ENCODE measurements around the gene CRKL. TPM values are rescaled to one million over a fixed set of nuclear protein-coding genes. Genes with fewer than 3 reads are reported as not detected.

CRKL gene
- total and polyA plus RNA-seq, 2 experiments from 2014 or later = 26.7 to 42.5 TPM

- no peaks in the 10 kb centered on the region for H4K20me1 ChIP-seq (ENCODE audit: insufficient read depth)
- in situ Hi-C loops (cut with MboI) = no loop called here
- peak; percentile 74 for DNase-seq
These were observed 62.1 kb downstream of the CRKL start for GRCh38 chr22:20979243-20979809.

DNA sequence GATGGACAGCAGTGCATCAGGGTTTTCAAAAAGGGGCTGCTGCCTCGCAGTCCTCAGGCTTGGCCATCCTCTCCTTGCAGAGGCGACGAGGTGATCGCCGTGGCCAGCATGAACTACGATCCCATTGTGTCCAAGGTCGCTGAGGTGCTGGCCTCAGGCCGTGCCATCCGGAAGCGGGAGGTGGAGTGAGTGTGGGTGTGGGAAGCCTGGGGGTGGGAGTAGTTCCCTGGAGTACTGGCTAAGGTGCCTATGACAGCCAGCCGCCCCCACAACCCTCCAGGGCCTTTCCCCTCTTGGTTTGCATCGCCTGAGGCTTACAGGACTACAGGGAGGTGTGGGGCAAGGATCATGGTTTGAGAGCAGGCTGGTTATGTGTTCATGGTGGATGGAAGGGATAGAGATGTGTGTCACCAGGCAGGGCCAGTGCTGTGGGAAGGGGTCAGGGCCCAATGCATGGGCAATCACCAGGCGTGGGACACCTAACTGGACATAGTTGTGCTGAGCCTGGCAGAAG is 62.8 kb downstream of the CRKL start:
- Histone ChIP-seq H3K79me2 (ENCODE audit: insufficient read depth) (peaks cover 32% of the 10 kb centered on the region), H3K9me3 (ENCODE audit: low read depth) (no peaks in the 10 kb centered on the region), H3K4me1 (ENCODE audit: insufficient read depth) (peaks cover 12% of the 10 kb centered on the region), H3F3A (ENCODE audit: insufficient read depth) (no peaks in the 10 kb centered on the region), H3K36me3 (ENCODE audit: low read depth) (no peaks in the 10 kb centered on the region; the same call in 1 of the 2 replicates), H4K20me1 (ENCODE audit: insufficient read depth) (no peaks in the 10 kb centered on the region), H3K4me3 (peak overlapping the region; percentile 17), H3K9ac (no peak overlapping the region), H3K27me3 (replicated peaks; ENCODE audit: insufficient read depth) (no peaks in the 10 kb centered on the region), H2AFZ (peak overlapping the region; percentile 51), H3K27ac (no peak overlapping the region), H3K9me2 (ENCODE audit: insufficient read depth) (no peaks in the 10 kb centered on the region), H3K4me2 (ENCODE audit: unreplicated experiment) (no peak overlapping the region)
- no peak for DNase-seq
- WGBS, 2 experiments (ENCODE audit: low coverage in 1 of 2, low lambda C conversion rate in 2 of 2, missing lambda C conversion rate in 2 of 2) = 27 to 29% methylated on average over 10 to 13 of the region's 13 CpGs
- in situ Hi-C loops (cut with MboI) = no loop called here
- TF ChIP-seq EZH2 (IDR thresholded peaks at IDR 0.05; ENCODE audit: insufficient read depth, poor library complexity, severe bottlenecking) = no peak
- no peak for TF ChIP-seq EZH2phosphoT487 (IDR thresholded peaks at IDR 0.05; ENCODE audit: insufficient read depth, low read depth)

More at GRCh38 chr22:20979243-20979809, 62.1 kb downstream of the CRKL start:
- H2AFZ ChIP-seq = peak overlapping the region; percentile 51
- H3K9me2 ChIP-seq (ENCODE audit: insufficient read depth) = no peaks in the 10 kb centered on the region
- H3K4me3 ChIP-seq = peak overlapping the region; percentile 17
- no peak overlapping the region for H3K9ac ChIP-seq
- H3K27me3 ChIP-seq (replicated peaks; ENCODE audit: insufficient read depth) = no peaks in the 10 kb centered on the region
- no peaks in the 10 kb centered on the region for H3F3A ChIP-seq (ENCODE audit: insufficient read depth)
- no peaks in the 10 kb centered on the region; the same call in 1 of the 2 replicates for H3K36me3 ChIP-seq (ENCODE audit: low read depth)
- H3K4me1 ChIP-seq (ENCODE audit: insufficient read depth) = peaks cover 12% of the 10 kb centered on the region
- H3K27ac ChIP-seq = no peak overlapping the region
- H3K79me2 ChIP-seq (ENCODE audit: insufficient read depth) = peaks cover 26% of the 10 kb centered on the region
- H3K9me3 ChIP-seq (ENCODE audit: low read depth) = no peaks in the 10 kb centered on the region
- peak overlapping the region; percentile 20 for H3K4me2 ChIP-seq (ENCODE audit: unreplicated experiment)
- no peak for TF ChIP-seq EZH2phosphoT487 (IDR thresholded peaks at IDR 0.05; ENCODE audit: insufficient read depth, low read depth)
- TF ChIP-seq EZH2 (IDR thresholded peaks at IDR 0.05; ENCODE audit: insufficient read depth, poor library complexity, severe bottlenecking) = no peak
- WGBS, 2 experiments (ENCODE audit: low coverage in 1 of 2, low lambda C conversion rate in 2 of 2, missing lambda C conversion rate in 2 of 2) = 10 to 14% methylated on average over 28 to 39 of the region's 39 CpGs

- Histone ChIP-seq H3K9me2 (ENCODE audit: insufficient read depth) (no peaks in the 10 kb centered on the region), H3K4me2 (ENCODE audit: unreplicated experiment) (no peak overlapping the region), H3K79me2 (ENCODE audit: insufficient read depth) (peaks cover 38% of the 10 kb centered on the region), H3K36me3 (ENCODE audit: low read depth) (no peaks in the 10 kb centered on the region; the same call in 1 of the 2 replicates), H3K4me1 (ENCODE audit: insufficient read depth) (peaks cover 12% of the 10 kb centered on the region), H3K27ac (no peak overlapping the region), H2AFZ (no peak overlapping the region), H3K9me3 (ENCODE audit: low read depth) (no peaks in the 10 kb centered on the region), H3K27me3 (replicated peaks; ENCODE audit: insufficient read depth) (no peaks in the 10 kb centered on the region), H3K9ac (no peak overlapping the region), H3K4me3 (no peak overlapping the region), H4K20me1 (ENCODE audit: insufficient read depth) (no peaks in the 10 kb centered on the region), H3F3A (ENCODE audit: insufficient read depth) (no peaks in the 10 kb centered on the region)
- WGBS, 2 experiments (ENCODE audit: low coverage in 1 of 2, low lambda C conversion rate in 2 of 2, missing lambda C conversion rate in 2 of 2) = 90 to 94% methylated on average over 4 of the region's 4 CpGs
- DNase-seq = no peak
- TF ChIP-seq EZH2phosphoT487 (IDR thresholded peaks at IDR 0.05; ENCODE audit: insufficient read depth, low read depth) = no peak
- TF ChIP-seq EZH2 (IDR thresholded peaks at IDR 0.05; ENCODE audit: insufficient read depth, poor library complexity, severe bottlenecking) = no peak
- in situ Hi-C loops (cut with MboI) = no loop called here
These were observed 63.3 kb downstream of the CRKL start for GRCh38 chr22:20980523-20980922.

DNA sequence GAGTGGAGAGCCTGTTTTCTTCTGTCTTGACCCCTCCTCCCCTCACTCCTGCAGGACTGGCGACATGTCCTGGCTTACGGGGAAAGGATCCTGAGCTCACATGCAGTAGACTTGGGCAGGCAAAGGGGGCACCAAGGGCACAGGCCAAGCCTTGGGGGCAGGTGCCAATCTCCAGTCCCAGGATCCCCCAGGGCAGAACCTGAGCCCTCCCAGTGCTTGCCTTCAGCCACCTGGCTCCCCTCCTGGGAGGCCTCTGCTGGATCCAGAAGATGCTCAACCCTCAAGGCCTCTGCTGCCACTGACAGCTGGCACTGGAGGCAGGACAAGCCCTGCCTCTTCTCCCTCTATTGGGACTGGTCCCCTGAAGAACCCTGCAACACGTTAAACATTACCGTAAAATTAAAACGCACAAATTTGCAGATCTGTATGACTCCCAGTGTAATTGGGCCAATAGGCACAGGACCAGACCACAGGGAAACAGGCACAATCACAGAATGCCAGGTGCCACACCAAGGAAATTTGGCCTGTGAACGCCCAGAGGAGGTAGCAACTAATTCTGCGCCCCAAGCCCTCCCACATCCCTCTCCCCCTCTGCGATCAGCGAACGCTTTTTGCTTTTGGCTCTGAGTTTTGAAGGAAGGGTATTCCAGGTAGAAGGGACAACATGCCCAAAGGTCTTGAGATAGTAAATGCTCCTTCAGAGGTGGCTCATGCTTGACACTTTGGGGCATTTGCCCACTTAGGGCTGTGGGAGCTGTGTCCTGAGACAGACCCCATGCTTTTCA is 63.9 kb downstream of the CRKL start:
- Histone ChIP-seq H3K9ac (peak overlapping the region; percentile 94), H3K79me2 (ENCODE audit: insufficient read depth) (peaks cover 39% of the 10 kb centered on the region), H3K36me3 (ENCODE audit: low read depth) (no peaks in the 10 kb centered on the region; the same call in 1 of the 2 replicates), H2AFZ (peak overlapping the region; percentile 90), H3K4me1 (ENCODE audit: insufficient read depth) (peaks cover 12% of the 10 kb centered on the region), H3F3A (ENCODE audit: insufficient read depth) (no peaks in the 10 kb centered on the region), H3K9me2 (ENCODE audit: insufficient read depth) (no peaks in the 10 kb centered on the region), H3K4me2 (ENCODE audit: unreplicated experiment) (peak overlapping the region; percentile 89), H3K9me3 (ENCODE audit: low read depth) (no peaks in the 10 kb centered on the region), H3K27me3 (replicated peaks; ENCODE audit: insufficient read depth) (no peaks in the 10 kb centered on the region), H4K20me1 (ENCODE audit: insufficient read depth) (no peaks in the 10 kb centered on the region), H3K4me3 (peak overlapping the region; percentile 87), H3K27ac (peak overlapping the region; percentile 73)
- WGBS, 2 experiments (ENCODE audit: low coverage in 1 of 2, low lambda C conversion rate in 2 of 2, missing lambda C conversion rate in 2 of 2) = 60 to 64% methylated on average over 10 of the region's 10 CpGs
- DNase-seq = no peak
- TF ChIP-seq EZH2phosphoT487 (IDR thresholded peaks at IDR 0.05; ENCODE audit: insufficient read depth, low read depth) (no peak), EZH2 (IDR thresholded peaks at IDR 0.05; ENCODE audit: insufficient read depth, poor library complexity, severe bottlenecking) (no peak)
- in situ Hi-C loops (cut with MboI) = no loop called here
